Activated naive CD8-positive, alpha-beta T cell (primary cell): ENCODE measurements around the gene TRMT61A.

Experiments
- H3K27ac Mint-ChIP-seq: one replicate; pipeline ENCODE4 v1.8.0; 2021; ENCODE audit warnings: mixed read lengths
- H3K27me3 Mint-ChIP-seq: one replicate; pipeline ENCODE4 v1.8.0; 2021; ENCODE audit warnings: mixed read lengths
- H3K36me3 Mint-ChIP-seq: one replicate; pipeline ENCODE4 v1.8.0; 2021; ENCODE audit warnings: mixed read lengths
- H3K4me1 Mint-ChIP-seq: one replicate; pipeline ENCODE4 v1.8.0; 2021; ENCODE audit warnings: low read depth, mixed read lengths
- H3K4me3 Mint-ChIP-seq: one replicate; pipeline ENCODE4 v1.8.0; 2021; ENCODE audit warnings: mild to moderate bottlenecking, mixed read lengths
- H3K9me3 Mint-ChIP-seq: one replicate; pipeline ENCODE4 v1.8.0; 2021; ENCODE audit warnings: low read depth, mixed read lengths

TRMT61A gene

GRCh38 chr14:103574104-103574503, 45.1 kb downstream of the TRMT61A start:
- Mint-ChIP-seq H3K4me1 (peaks cover 3% of the 10 kb centered on the region), H3K4me3 (no peak overlapping the region), H3K27ac (no peak overlapping the region), H3K36me3 (peaks cover 5% of the 10 kb centered on the region), H3K27me3 (no peaks in the 10 kb centered on the region), H3K9me3 (no peaks in the 10 kb centered on the region)

DNA sequence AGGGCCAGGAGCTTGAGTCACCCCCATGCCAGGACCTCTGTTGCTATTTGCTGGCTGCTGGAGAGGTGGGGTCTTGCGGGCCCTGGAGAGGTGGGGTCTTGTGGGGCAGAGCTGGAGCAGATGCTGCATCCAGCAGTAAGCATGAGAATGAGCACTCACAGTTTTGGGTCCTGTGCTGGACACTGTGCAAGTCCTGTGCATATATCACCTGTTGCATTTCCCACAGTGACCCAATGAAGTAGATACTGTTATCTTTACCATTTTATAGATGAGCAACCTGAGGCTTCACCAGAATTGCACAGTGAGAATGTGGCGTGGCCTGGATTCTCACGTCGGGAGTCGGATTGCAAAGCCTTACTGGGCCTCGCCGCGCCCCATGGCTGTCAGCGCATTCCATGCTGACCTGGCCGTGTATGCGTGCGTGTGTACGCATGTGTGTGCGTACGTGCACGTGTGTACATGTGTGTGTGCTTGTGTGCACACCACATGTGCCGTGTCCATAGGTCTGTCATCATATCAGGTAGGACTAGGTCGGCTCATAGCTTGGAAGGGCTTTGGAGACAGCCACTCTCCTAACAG, 45.8 kb downstream of the TRMT61A start:
- H3K9me3 Mint-ChIP-seq, result no peaks in the 10 kb centered on the region
- H3K4me1 Mint-ChIP-seq, result peaks cover 2% of the 10 kb centered on the region
- H3K27ac Mint-ChIP-seq, result no peak overlapping the region
- H3K27me3 Mint-ChIP-seq, result no peaks in the 10 kb centered on the region
- H3K36me3 Mint-ChIP-seq, result peaks cover 5% of the 10 kb centered on the region
- no peak overlapping the region for H3K4me3 Mint-ChIP-seq

DNA sequence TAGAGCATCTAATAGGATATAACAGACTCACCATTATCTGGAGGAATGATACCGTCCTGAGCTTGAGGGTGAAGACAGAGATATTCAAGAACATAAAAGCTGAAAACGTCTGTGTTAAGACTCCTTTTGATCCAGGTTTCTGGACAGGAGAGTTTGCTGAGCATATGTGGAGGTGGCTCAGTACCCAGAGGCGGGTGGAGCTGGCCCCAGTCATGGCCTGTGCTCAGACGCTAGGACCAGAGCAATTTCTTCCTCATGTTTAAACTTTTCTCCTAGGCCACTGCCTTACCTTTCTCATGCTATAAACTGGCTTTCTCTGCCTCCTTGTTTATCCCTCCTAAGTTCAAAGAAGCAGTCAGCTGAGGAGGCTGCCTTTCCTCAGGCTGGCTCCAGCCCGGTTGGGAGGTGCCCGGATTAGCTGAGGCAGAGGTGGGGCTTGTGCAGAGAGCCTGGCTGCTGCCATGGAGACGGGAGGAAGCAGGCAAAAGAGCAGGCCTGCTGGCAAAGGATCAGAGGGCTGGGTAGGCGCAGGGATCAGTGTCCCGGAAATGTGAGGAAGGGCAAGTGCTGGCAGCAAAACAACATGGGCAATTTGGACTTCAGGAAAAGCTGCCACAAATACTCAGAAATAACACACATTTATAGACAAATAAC, 47.5 kb downstream of the TRMT61A start:
- H3K4me3 Mint-ChIP-seq, result no peak overlapping the region
- peaks cover 5% of the 10 kb centered on the region for H3K36me3 Mint-ChIP-seq
- H3K4me1 Mint-ChIP-seq, result peaks cover 2% of the 10 kb centered on the region
- H3K27ac Mint-ChIP-seq, result no peak overlapping the region
- no peaks in the 10 kb centered on the region for H3K9me3 Mint-ChIP-seq
- no peaks in the 10 kb centered on the region for H3K27me3 Mint-ChIP-seq

- H3K4me3 Mint-ChIP-seq, result no peak overlapping the region
- no peaks in the 10 kb centered on the region for H3K4me1 Mint-ChIP-seq
- no peaks in the 10 kb centered on the region for H3K27me3 Mint-ChIP-seq
- no peaks in the 10 kb centered on the region for H3K9me3 Mint-ChIP-seq
- peaks cover 9% of the 10 kb centered on the region for H3K36me3 Mint-ChIP-seq
- H3K27ac Mint-ChIP-seq, result no peak overlapping the region
Observed at GRCh38 chr14:103578401-103579075, 49.5 kb downstream of the TRMT61A start.

DNA sequence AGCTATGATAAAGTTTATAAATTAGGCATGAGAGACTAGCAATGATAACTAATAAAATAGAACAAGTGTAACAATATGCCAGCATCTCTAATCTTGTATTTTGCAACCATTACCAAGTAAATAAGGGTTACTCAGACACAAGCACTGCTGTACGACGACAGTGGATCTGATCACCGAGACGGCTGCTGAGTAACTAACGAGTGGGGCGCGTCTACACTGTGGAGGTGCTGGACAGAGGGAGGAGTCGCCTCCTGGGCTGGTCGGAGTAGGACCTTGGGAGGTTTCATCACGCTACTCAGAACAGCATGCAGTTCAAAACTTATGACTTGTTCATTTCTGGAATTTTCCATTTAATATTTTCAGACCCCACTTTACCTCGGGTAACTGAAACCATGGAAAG, 52.2 kb downstream of the TRMT61A start:
- H3K4me1 Mint-ChIP-seq, result no peaks in the 10 kb centered on the region
- H3K9me3 Mint-ChIP-seq, result no peaks in the 10 kb centered on the region
- H3K36me3 Mint-ChIP-seq, result peaks cover 5% of the 10 kb centered on the region
- no peaks in the 10 kb centered on the region for H3K27me3 Mint-ChIP-seq
- no peak overlapping the region for H3K4me3 Mint-ChIP-seq
- no peak overlapping the region for H3K27ac Mint-ChIP-seq

- no peak overlapping the region for H3K4me3 Mint-ChIP-seq
- H3K27ac Mint-ChIP-seq, result no peak overlapping the region
Observed at GRCh38 chr14:103581954-103582703, 53.1 kb downstream of the TRMT61A start.

GRCh38 chr14:103584326-103584915, 55.4 kb downstream of the TRMT61A start:
- no peaks in the 10 kb centered on the region for H3K27me3 Mint-ChIP-seq
- no peak overlapping the region for H3K4me3 Mint-ChIP-seq
- no peak overlapping the region for H3K27ac Mint-ChIP-seq
- H3K36me3 Mint-ChIP-seq, result peaks cover 5% of the 10 kb centered on the region
- peaks cover 1% of the 10 kb centered on the region for H3K4me1 Mint-ChIP-seq
- no peaks in the 10 kb centered on the region for H3K9me3 Mint-ChIP-seq

More at GRCh38 chr14:103581954-103582703, 53.1 kb downstream of the TRMT61A start:
- peaks cover 5% of the 10 kb centered on the region for H3K36me3 Mint-ChIP-seq
- H3K9me3 Mint-ChIP-seq, result no peaks in the 10 kb centered on the region
- no peaks in the 10 kb centered on the region for H3K27me3 Mint-ChIP-seq
- H3K4me1 Mint-ChIP-seq, result peaks cover 1% of the 10 kb centered on the region
